Subcutaneous adipose tissue (tissue), 4 donors: ENCODE results near the gene TLR9. TPM values are rescaled to one million over a fixed set of nuclear protein-coding genes. Genes with fewer than 3 reads are reported as not detected.

ENCODE experiments used
- CTCF ChIP-seq: fragments of 450-650 bp; IDR thresholded peaks from one replicate; pipeline ENCODE4 v1.5.1; 2016; ENCODE audit warnings: low read depth, mild to moderate bottlenecking, control low read depth, antibody characterized with exemption, moderate library complexity
- total RNA-seq, 4 donors: library from RNA; depleted of rRNA; stranded (reverse); fragments of >200 nt; gene quantifications; one replicate each; pipeline ENCODE4 v1.1.0, GENCODE V29; 2016

TLR9 gene
- total RNA-seq, 4 donors from 2014 or later, result not detected

DNA sequence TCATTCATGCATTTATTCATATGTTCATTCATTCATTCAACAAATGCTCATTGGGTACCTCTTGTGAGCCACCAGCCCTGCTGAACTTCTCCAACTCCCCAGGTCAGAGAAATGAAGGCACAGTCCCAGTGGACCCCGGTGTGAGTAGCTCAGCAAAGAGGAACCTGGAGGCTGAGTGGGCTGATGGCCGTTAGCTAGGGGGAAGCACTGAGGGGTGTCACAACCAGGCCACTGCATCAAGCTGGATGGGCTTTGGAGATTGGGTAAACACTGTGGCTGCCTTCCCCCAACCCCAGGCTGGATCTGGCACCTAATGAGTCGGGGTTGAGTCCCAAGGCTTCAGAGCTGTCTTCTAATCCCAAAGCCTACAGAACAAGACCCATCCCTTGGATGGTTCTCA lies 39.6 kb downstream of the TLR9 start:
- TF ChIP-seq CTCF, result no peak

DNA sequence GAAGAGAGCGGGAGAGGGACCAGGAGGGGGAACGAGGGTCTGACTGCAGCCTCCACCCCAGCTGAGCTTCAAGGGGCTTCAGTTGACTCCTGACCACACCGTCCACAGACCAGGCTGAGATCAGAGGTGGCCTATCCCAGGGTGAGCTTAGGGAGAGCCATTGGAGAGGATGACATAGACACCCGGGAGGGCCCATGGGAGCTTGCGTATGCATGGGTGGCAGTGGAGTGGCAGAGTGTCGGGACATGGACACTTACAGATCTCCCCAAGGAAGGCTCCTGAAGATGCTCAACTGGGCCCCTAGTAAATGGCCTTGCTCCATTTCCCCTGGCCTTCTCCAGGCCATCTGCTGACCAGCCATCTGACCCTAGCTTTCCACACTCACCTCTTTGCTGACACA lies 40.1 kb downstream of the TLR9 start:
- no peak for TF ChIP-seq CTCF

- TF ChIP-seq CTCF, result no peak
Measured at GRCh38 chr3:52184690-52185089, 40.8 kb downstream of the TLR9 start.

DNA sequence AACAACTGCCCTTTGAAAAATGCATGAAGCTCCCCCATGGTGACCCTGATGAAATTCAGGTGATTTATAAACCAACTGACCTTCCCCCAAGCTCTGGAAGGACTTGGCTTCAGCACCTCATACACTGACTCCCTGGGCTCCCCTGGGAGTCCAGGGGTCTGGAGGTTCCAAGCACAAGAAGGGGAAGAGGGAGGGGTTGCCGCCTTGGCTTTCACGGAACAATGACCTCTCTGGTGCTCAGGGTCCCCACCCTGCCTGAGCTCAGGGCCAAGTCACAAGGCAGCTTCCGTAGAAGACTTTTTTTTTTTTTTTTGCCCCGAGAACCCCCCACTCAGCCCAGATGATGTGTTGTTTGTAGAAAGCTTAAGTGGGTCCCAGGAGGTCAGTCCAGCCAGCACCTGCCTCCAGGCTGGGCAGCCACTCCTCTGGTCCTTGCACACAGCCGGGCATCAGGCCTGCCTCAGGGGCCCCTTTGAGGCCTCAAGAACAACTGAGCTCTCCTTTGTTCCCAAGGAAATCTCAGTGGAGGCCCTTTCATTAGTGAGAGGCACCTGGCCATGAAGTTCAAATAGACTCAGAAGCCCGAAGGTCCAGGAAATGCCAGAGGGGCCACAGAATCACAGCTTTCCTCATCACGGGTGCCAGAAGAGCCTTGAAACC lies 41.5 kb downstream of the TLR9 start:
- TF ChIP-seq CTCF, result no peak

DNA sequence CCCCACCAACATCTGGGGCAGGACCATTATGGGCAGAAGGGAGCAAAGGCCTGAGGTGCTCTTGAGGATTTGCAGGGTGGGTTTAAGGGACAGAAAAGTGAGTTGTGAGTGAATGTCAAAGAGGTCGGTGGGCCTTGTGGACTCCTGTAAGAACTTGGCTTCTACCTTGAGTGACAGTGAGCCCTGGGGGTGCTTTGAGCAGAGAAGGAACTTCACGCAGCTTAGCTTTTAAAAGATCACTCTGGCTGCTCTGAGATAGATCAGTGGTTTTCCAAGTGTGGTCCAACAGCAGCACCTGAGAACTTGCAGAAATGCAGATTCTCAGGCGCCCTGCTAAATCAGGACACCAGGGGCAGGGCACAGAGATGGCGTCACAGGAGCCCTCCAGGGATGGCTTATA lies 42.8 kb downstream of the TLR9 start:
- no peak for TF ChIP-seq CTCF

DNA sequence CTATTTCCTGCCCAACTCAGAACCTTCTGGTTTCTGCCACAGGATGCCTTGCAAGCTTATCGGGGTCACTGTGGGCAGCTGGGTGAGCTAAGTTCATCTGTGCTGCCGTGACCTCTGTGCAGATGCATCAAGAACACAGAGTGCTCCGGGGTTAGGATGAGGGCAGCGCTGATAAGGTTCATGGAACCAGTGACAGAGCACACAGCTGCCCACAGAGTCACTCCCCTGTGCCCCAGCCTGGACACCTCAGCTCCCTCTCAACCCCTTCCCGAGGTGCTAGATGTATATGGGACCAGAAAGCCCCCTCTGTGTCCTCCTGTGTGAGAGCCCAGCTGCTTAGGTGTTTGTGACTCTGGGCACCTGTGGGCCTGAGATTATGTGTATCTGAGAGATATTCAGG lies 43.2 kb downstream of the TLR9 start:
- no peak for TF ChIP-seq CTCF

- no peak for TF ChIP-seq CTCF
Measured at GRCh38 chr3:52181543-52181942, 43.9 kb downstream of the TLR9 start.
